ENCODE data around the gene GRIN3A. TPM values are rescaled to one million over a fixed set of nuclear protein-coding genes. Genes with fewer than 3 reads are reported as not detected.
A peak's percentile ranks its signal among the peaks of the same experiment; 100 is the strongest.

GRIN3A gene
- total RNA-seq (under 1 TPM in 1 of 2 donors, not detected in 1; 0.13 TPM), polyA plus RNA-seq (ENCODE audit: insufficient read length in 6 of 6) (1 to 10 TPM in 4 of 6 donors, under 1 TPM in 2; 0.28 to 2.4 (median 1.7) TPM)
- long read RNA-seq, donor 1, result 0 reads
- long read RNA-seq, donor 2, result 0 reads
- long read RNA-seq, donor 3, result 0 reads
- long read RNA-seq, donor 4, result 0 reads
- long read RNA-seq, donor 5, result 0 reads
- long read RNA-seq, donor 6, result 0 reads
- long read RNA-seq, donor 7, result 0 reads
- long read RNA-seq, donor 8, result 0 reads
- long read RNA-seq, donor 9, result 0 reads
- long read RNA-seq, donor 10, result 0 reads
- long read RNA-seq, donor 11, full-length matches to known transcripts, result 1 of 1 reads
- long read RNA-seq, donor 11, partial matches to known transcripts, result 0 of 1 reads
- long read RNA-seq, donor 11, other reads (novel, unspliced or antisense), result 0 of 1 reads
- long read RNA-seq, donor 12, result 0 reads

GRCh38 chr9:101738566-101739183 is at the start of gene GRIN3A:
GRIN3A (minus strand) TSS chr9:101738647; CDS start chr9:101737979, 668 bp downstream.
- no peaks in the 10 kb centered on the region for H3K9me3 ChIP-seq
- intact Hi-C loops (cut with DNase I), result no loop called here
- peak in 1 of 4 donors; percentile 61 for DNase-seq
- H3K4me1 ChIP-seq, result peaks cover 0 to 7% of the 10 kb centered on the region in 2 donors
- peaks cover 36 to 68% of the 10 kb centered on the region in 2 donors for H3K27me3 ChIP-seq
- ATAC-seq, result no peak
- TF ChIP-seq CTCF (IDR thresholded peaks at IDR 0.05), result no peak
- H3K4me3 ChIP-seq, result peak within 1 kb of the TSS in 1 of 2 donors; percentile 16
- H3K27ac ChIP-seq, result no peak within 1 kb of the TSS
- H3K36me3 ChIP-seq, result no peaks in the 10 kb centered on the region

GRCh38 chr9:101787891-101788290 is 49.4 kb upstream of the GRIN3A start:
- H3K4me1 ChIP-seq, result no peaks in the 10 kb centered on the region
- no peaks in the 10 kb centered on the region for H3K9me3 ChIP-seq
- no peaks in the 10 kb centered on the region for H3K36me3 ChIP-seq
- DNase-seq (no peak), ATAC-seq (no peak)
- H3K4me3 ChIP-seq, result no peak overlapping the region
- no peaks in the 10 kb centered on the region for H3K27me3 ChIP-seq
- no peak overlapping the region for H3K27ac ChIP-seq
- no peak for TF ChIP-seq CTCF (IDR thresholded peaks at IDR 0.05)
- intact Hi-C loops (cut with DNase I), result no loop called here

- no peaks in the 10 kb centered on the region for H3K9me3 ChIP-seq
- no peak overlapping the region for H3K4me3 ChIP-seq
- H3K27me3 ChIP-seq, result no peaks in the 10 kb centered on the region
- no peaks in the 10 kb centered on the region for H3K36me3 ChIP-seq
- ATAC-seq (no peak), DNase-seq (no peak)
- no peaks in the 10 kb centered on the region for H3K4me1 ChIP-seq
- intact Hi-C loops (cut with DNase I), result no loop called here
- no peak overlapping the region for H3K27ac ChIP-seq
- TF ChIP-seq CTCF (IDR thresholded peaks at IDR 0.05), result no peak
Observed at GRCh38 chr9:101778332-101778731, 39.9 kb upstream of the GRIN3A start.

- peak in 1 of 4 donors; percentile 11 for DNase-seq
- no peak for ATAC-seq
- Histone ChIP-seq H3K9me3 (no peaks in the 10 kb centered on the region), H3K36me3 (no peaks in the 10 kb centered on the region), H3K4me1 (no peaks in the 10 kb centered on the region), H3K27me3 (no peaks in the 10 kb centered on the region), H3K27ac (no peak overlapping the region), H3K4me3 (no peak overlapping the region)
- intact Hi-C loops (cut with DNase I), result no loop called here
- no peak for TF ChIP-seq CTCF (IDR thresholded peaks at IDR 0.05)
Observed at GRCh38 chr9:101764472-101764871, 26.0 kb upstream of the GRIN3A start.

- H3K36me3 ChIP-seq, result no peaks in the 10 kb centered on the region
- no peak for ATAC-seq
- TF ChIP-seq CTCF (IDR thresholded peaks at IDR 0.05), result no peak
- DNase-seq, result peak in 1 of 4 donors; percentile 18
- no peaks in the 10 kb centered on the region for H3K9me3 ChIP-seq
- H3K4me1 ChIP-seq, result no peaks in the 10 kb centered on the region
- no peak overlapping the region for H3K27ac ChIP-seq
- H3K27me3 ChIP-seq, result no peaks in the 10 kb centered on the region
- H3K4me3 ChIP-seq, result no peak overlapping the region
- intact Hi-C loops (cut with DNase I), result no loop called here
Observed at GRCh38 chr9:101758304-101758930, 20.0 kb upstream of the GRIN3A start.
